VCaP (cell line): ENCODE data around the gene RPS6KA2.

Experiments
- H3K27ac ChIP-seq: fragments of 450-650 bp; 2 replicates; pipeline ENCODE4 v1.5.1; 2017
- CTCF ChIP-seq: fragments of 450-650 bp; conservative IDR thresholded peaks from 2 replicates; pipeline ENCODE4 v1.5.1; 2017; ENCODE audit warnings: mild to moderate bottlenecking, moderate library complexity

RPS6KA2 gene

GRCh38 chr6:166563805-166564204, 63.2 kb downstream of the RPS6KA2 start:
- TF ChIP-seq CTCF: no peak
- H3K27ac ChIP-seq: no peak overlapping the region

- H3K27ac ChIP-seq: no peak overlapping the region
- no peak for TF ChIP-seq CTCF
Observed at GRCh38 chr6:166563200-166563599, 63.9 kb downstream of the RPS6KA2 start.

GRCh38 chr6:166562726-166563125, 64.3 kb downstream of the RPS6KA2 start:
- no peak for TF ChIP-seq CTCF
- H3K27ac ChIP-seq: no peak overlapping the region

GRCh38 chr6:166561771-166562359, 65.2 kb downstream of the RPS6KA2 start:
- no peak overlapping the region for H3K27ac ChIP-seq
- no peak for TF ChIP-seq CTCF

GRCh38 chr6:166560222-166560621, 66.8 kb downstream of the RPS6KA2 start:
- no peak for TF ChIP-seq CTCF
- no peak overlapping the region for H3K27ac ChIP-seq

GRCh38 chr6:166559662-166560061, 67.4 kb downstream of the RPS6KA2 start:
- H3K27ac ChIP-seq: no peak overlapping the region
- TF ChIP-seq CTCF: no peak

- TF ChIP-seq CTCF: no peak
- H3K27ac ChIP-seq: no peak overlapping the region
Observed at GRCh38 chr6:166559211-166559610, 67.8 kb downstream of the RPS6KA2 start.
